Ishikawa (cell line): ENCODE data around the gene HDAC5.
A peak's percentile ranks its signal among the peaks of the same experiment; 100 is the strongest.

ENCODE experiments used
- CEBPB ChIP-seq: IDR thresholded peaks from 2 replicates; pipeline ENCODE4 v1.6.1; 2012
- CREB1 ChIP-seq: IDR thresholded peaks from 2 replicates; pipeline ENCODE4 v1.6.1; 2012; ENCODE audit warnings: low read depth
- EGR1 ChIP-seq: IDR thresholded peaks from 2 replicates; pipeline ENCODE4 v1.6.1; 2012
- EP300 ChIP-seq: IDR thresholded peaks from 2 replicates; pipeline ENCODE4 v1.6.1; 2012; ENCODE audit warnings: borderline replicate concordance
- FOXM1 ChIP-seq: IDR thresholded peaks from 2 replicates; pipeline ENCODE4 v1.6.1; 2012; ENCODE audit warnings: low read depth, borderline replicate concordance
- NFIC ChIP-seq: IDR thresholded peaks from 2 replicates; pipeline ENCODE4 v1.6.1; 2012
- RAD21 ChIP-seq: IDR thresholded peaks from 2 replicates; pipeline ENCODE4 v1.6.1; 2012; ENCODE audit warnings: low read depth
- TAF1 ChIP-seq: IDR thresholded peaks from 2 replicates; pipeline ENCODE4 v1.6.1; 2012; ENCODE audit warnings: low read depth, mild to moderate bottlenecking
- TCF12 ChIP-seq: IDR thresholded peaks from 2 replicates; pipeline ENCODE4 v1.6.1; 2012; ENCODE audit warnings: low read depth
- TEAD4 ChIP-seq: IDR thresholded peaks from 2 replicates; pipeline ENCODE4 v1.6.1; 2012
- YY1 ChIP-seq: IDR thresholded peaks from 2 replicates; pipeline ENCODE4 v1.6.1; 2012; ENCODE audit warnings: low read depth
- ZBTB7A ChIP-seq: IDR thresholded peaks from 2 replicates; pipeline ENCODE4 v1.6.1; 2012; ENCODE audit warnings: low read depth
- TF ChIP-seq, protein P1 (sequence below): IDR thresholded peaks from 2 replicates; pipeline ENCODE4 v1.6.1; 2012
- TF ChIP-seq, protein P2 (sequence below): IDR thresholded peaks from 2 replicates; pipeline ENCODE4 v1.6.1; 2012; ENCODE audit warnings: low read depth, mild to moderate bottlenecking
- TF ChIP-seq, protein P3 (sequence below): IDR thresholded peaks from 2 replicates; pipeline ENCODE4 v1.6.1; 2012

The HDAC5 gene

DNA sequence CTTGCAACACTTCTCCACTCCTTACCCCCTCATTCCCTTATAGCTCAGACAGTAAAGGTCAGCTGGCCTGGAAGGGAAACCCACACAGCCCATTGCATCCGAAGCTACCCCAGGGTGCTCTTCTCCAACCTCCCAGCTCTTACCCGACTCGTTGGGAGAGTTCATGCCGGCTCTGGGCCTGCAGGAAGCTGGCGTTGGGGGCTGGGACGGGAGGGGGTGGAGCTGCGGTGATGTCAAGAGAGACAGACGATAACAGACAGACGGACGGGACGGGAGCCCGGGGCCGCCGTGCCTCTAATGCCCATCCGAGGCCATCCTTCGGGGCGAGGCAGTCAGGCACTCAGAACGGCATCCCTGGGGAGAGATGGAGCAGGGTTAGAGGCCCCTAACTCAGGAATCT, 6.1 kb downstream of the HDAC5 start:
- no peak for TF ChIP-seq CREB1
- no peak for TF ChIP-seq TCF12
- no peak for TF ChIP-seq CEBPB
- TF ChIP-seq EP300 = no peak
- TF ChIP-seq, protein P1, sequence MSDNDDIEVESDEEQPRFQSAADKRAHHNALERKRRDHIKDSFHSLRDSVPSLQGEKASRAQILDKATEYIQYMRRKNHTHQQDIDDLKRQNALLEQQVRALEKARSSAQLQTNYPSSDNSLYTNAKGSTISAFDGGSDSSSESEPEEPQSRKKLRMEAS = no peak
- no peak for TF ChIP-seq RAD21
- no peak for TF ChIP-seq FOXM1
- TF ChIP-seq YY1 = no peak
- TF ChIP-seq TEAD4 = no peak
- TF ChIP-seq, protein P2, sequence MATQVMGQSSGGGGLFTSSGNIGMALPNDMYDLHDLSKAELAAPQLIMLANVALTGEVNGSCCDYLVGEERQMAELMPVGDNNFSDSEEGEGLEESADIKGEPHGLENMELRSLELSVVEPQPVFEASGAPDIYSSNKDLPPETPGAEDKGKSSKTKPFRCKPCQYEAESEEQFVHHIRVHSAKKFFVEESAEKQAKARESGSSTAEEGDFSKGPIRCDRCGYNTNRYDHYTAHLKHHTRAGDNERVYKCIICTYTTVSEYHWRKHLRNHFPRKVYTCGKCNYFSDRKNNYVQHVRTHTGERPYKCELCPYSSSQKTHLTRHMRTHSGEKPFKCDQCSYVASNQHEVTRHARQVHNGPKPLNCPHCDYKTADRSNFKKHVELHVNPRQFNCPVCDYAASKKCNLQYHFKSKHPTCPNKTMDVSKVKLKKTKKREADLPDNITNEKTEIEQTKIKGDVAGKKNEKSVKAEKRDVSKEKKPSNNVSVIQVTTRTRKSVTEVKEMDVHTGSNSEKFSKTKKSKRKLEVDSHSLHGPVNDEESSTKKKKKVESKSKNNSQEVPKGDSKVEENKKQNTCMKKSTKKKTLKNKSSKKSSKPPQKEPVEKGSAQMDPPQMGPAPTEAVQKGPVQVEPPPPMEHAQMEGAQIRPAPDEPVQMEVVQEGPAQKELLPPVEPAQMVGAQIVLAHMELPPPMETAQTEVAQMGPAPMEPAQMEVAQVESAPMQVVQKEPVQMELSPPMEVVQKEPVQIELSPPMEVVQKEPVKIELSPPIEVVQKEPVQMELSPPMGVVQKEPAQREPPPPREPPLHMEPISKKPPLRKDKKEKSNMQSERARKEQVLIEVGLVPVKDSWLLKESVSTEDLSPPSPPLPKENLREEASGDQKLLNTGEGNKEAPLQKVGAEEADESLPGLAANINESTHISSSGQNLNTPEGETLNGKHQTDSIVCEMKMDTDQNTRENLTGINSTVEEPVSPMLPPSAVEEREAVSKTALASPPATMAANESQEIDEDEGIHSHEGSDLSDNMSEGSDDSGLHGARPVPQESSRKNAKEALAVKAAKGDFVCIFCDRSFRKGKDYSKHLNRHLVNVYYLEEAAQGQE = no peak
- no peak for TF ChIP-seq TAF1
- no peak for TF ChIP-seq NFIC

DNA sequence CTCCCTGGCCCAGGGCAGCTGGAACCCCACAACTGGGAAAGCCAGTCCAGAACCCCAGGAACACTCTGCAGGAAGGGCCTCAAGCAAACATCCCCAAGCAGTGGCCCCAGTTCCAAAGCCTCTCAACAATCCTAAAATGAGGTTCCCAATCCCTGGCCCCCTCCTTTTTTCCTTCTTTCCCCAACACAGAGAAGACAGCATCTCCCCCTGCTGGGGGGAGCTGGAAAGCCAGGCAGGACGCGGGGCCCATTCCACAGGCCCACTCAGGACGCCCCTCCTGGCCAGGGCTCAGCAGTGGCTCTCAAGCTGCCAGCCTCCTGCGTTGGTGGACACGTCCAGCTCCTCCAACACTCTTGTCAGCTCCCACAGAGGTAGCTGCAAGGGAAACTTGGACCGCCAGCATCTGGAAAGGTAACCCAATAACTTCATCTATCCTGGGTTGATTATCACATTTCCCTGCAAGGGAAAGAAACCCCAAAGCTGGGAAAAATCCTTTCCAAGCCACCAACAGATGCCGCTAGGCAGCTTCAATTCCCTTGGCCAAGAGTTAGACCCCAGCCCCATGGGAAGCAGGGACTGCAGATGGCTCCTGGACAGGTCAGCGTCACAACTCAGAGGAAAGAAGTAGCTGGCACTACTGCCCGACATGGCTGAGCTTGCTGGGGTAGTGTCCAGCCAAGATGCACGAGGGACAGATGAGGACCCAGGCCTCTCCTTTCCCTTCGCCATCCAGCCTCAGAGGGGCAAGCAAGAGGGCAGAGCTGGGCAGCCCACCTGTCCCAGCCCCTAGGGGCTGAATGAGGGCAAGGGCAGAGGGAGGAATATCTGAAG, 7.6 kb downstream of the HDAC5 start:
- TF ChIP-seq EP300 = no peak
- TF ChIP-seq TEAD4 = no peak
- TF ChIP-seq, protein P3, sequence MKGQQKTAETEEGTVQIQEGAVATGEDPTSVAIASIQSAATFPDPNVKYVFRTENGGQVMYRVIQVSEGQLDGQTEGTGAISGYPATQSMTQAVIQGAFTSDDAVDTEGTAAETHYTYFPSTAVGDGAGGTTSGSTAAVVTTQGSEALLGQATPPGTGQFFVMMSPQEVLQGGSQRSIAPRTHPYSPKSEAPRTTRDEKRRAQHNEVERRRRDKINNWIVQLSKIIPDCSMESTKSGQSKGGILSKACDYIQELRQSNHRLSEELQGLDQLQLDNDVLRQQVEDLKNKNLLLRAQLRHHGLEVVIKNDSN = no peak
- TF ChIP-seq ZBTB7A = peak; percentile 48; the same call in 1 of the 2 replicates
- TF ChIP-seq RAD21 = peak; percentile 82
- TF ChIP-seq, protein P2 = no peak

DNA sequence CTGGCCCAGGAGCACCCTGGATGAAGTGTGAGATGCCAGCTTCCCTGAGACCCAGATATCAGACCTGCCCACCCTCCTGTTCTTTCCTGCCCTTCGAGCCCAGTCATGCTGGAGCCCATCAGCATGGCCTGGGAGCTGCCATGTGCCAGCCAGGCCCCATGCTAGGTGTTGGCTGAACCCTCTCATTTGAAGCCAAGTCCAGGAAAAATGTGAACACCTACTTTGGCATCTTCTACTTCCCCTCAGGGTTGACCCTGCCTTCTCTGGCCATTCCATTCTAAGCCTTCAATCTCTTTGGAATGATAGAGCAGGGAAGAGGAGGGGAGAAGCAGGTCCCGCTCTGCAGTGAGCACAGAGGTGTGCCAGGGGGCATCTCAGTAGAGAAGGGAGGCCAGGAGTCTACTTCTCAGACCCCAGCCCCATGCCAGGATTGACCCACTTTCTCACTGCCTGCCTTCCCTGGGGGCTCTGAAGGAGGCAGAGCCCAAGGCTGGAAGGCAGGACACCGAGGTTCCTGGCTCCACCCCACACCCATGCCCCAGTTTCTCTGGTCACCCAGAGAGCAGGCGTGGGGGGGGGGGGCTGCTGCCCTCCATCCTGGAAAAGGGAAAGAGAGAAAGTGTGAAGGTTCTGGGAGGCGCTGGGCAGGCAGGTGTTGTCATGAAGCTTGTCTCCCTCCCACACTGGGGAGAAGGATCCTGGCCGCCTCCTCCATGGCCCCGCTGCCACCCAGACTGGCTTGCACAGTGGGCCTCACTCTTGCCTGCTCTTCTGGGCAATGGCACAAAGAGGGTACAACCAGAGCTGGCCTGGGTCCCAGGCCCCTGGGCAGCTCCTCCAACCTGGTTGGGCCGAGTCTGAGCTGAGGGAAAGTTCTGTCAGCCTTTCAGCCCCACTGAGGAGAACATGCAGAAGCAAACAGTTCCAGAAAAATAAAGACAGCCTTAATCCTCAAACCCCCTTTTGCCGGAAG, 9.3 kb downstream of the HDAC5 start:
- no peak for TF ChIP-seq NFIC
- TF ChIP-seq, protein P1 = no peak
- no peak for TF ChIP-seq EP300
- TF ChIP-seq TEAD4 = no peak
- TF ChIP-seq, protein P2 = no peak
- TF ChIP-seq RAD21 = no peak
- TF ChIP-seq ZBTB7A = no peak
- no peak for TF ChIP-seq TCF12
- TF ChIP-seq YY1 = no peak
- TF ChIP-seq, protein P3 = no peak
- no peak for TF ChIP-seq TAF1
- TF ChIP-seq EGR1 = no peak

DNA sequence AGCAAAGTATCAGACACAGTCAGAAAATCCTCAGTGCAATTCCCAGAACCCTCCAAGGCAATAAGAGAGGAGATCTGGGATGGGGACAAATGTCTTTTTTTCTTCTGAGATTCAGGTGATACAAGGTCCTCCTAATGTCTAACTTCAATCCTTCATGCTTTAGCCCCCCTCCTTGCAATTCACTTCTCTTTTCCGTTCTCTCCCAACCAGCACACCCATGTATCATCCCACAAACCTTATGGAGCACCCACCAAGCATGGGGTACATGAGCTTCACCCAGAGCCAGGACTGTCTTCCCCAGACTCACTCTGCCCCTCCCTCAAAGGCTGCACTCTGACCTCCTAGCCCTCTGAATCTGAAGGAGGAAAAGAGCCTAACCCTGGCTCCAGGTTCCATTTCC, 10.1 kb downstream of the HDAC5 start:
- TF ChIP-seq TAF1 = no peak
- TF ChIP-seq CEBPB = no peak
- TF ChIP-seq, protein P2 = no peak
- no peak for TF ChIP-seq YY1
- no peak for TF ChIP-seq TCF12
- no peak for TF ChIP-seq CREB1
- no peak for TF ChIP-seq RAD21
- no peak for TF ChIP-seq EGR1
- no peak for TF ChIP-seq TEAD4
- TF ChIP-seq, protein P1 = no peak
- no peak for TF ChIP-seq ZBTB7A
- TF ChIP-seq, protein P3 = no peak
- TF ChIP-seq FOXM1 = no peak
- TF ChIP-seq EP300 = no peak
- no peak for TF ChIP-seq NFIC
